ENCODE data around the gene SDK1.

Gene SDK1

GRCh38 chr7:4040109-4040928 is 739.3 kb downstream of the SDK1 start:
- TF ChIP-seq, protein P1, sequence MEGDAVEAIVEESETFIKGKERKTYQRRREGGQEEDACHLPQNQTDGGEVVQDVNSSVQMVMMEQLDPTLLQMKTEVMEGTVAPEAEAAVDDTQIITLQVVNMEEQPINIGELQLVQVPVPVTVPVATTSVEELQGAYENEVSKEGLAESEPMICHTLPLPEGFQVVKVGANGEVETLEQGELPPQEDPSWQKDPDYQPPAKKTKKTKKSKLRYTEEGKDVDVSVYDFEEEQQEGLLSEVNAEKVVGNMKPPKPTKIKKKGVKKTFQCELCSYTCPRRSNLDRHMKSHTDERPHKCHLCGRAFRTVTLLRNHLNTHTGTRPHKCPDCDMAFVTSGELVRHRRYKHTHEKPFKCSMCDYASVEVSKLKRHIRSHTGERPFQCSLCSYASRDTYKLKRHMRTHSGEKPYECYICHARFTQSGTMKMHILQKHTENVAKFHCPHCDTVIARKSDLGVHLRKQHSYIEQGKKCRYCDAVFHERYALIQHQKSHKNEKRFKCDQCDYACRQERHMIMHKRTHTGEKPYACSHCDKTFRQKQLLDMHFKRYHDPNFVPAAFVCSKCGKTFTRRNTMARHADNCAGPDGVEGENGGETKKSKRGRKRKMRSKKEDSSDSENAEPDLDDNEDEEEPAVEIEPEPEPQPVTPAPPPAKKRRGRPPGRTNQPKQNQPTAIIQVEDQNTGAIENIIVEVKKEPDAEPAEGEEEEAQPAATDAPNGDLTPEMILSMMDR (IDR thresholded peaks at IDR 0.05; ENCODE audit: extremely low read depth, insufficient read depth, missing control alignments) = no peak
- DNase-seq (ENCODE audit: low spot score) = no peak
- in situ Hi-C loops (cut with MboI; ENCODE audit: low pct_unique_long_range_greater_than_20kb, low sequenced_read_pairs, unreplicated experiment) = no loop called here

DNA sequence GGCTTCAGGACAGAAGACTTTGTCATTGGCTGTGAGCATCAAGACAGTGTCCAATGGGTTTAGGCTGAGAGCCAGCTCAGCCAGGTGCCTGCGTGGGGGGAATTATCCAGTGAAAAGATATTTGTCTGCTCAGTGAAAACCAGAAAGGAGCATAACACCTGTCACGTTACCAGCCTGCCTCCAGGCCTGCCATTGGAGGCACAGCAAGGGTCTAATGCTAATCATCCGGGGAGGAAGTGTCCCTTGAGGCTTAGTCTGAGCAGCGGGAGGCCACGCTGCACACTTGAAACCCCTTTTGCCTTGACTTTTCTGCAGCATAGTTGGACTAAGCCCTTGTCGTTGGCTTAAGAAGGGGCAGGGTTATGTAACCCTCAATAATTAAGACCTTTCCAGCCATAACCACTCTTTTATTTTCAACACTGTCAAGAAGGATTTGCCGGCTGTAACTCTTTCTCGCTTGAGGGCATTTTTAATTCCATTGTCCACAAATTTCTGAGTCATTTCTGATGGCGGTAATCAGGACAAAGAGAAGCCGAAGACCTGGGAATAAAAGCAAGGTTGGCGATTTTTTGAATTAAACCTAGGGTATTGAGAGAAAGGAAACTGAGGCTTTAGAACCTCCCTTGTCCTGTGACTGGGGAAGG is 741.5 kb downstream of the SDK1 start:
- DNase-seq (ENCODE audit: low spot score) = no peak
- TF ChIP-seq, protein P1 (IDR thresholded peaks at IDR 0.05; ENCODE audit: extremely low read depth, insufficient read depth, missing control alignments) = no peak
- in situ Hi-C loops (cut with MboI; ENCODE audit: low pct_unique_long_range_greater_than_20kb, low sequenced_read_pairs, unreplicated experiment) = no loop called here

GRCh38 chr7:4043988-4044387 is 742.9 kb downstream of the SDK1 start:
- DNase-seq (ENCODE audit: low spot score) = no peak
- in situ Hi-C loops (cut with MboI; ENCODE audit: low pct_unique_long_range_greater_than_20kb, low sequenced_read_pairs, unreplicated experiment) = no loop called here
- TF ChIP-seq, protein P1 (IDR thresholded peaks at IDR 0.05; ENCODE audit: extremely low read depth, insufficient read depth, missing control alignments) = no peak

GRCh38 chr7:4045450-4045849 is 744.4 kb downstream of the SDK1 start:
- no peak for DNase-seq (ENCODE audit: low spot score)
- TF ChIP-seq, protein P1 (IDR thresholded peaks at IDR 0.05; ENCODE audit: extremely low read depth, insufficient read depth, missing control alignments) = no peak
- in situ Hi-C loops (cut with MboI; ENCODE audit: low pct_unique_long_range_greater_than_20kb, low sequenced_read_pairs, unreplicated experiment) = no loop called here

DNA sequence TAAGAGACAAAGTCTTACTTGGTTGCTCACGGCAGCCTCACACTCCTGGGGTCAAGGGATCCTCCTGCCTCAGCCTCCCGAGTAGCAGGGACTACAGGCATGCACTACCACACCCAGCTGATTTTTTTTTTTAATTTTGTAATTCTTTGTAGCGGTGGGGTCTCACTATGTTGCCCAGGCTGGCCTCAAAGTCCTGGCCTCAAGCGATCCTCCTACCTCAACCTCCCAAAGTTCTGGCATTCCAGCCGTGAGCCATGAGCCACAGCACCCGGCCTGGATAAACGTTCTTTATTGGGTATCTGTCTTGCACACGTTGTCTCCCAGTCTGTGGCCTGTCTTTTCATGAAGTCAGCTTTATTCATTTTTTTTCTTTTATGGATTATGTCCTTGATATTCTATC is 744.9 kb downstream of the SDK1 start:
- in situ Hi-C loops (cut with MboI; ENCODE audit: low pct_unique_long_range_greater_than_20kb, low sequenced_read_pairs, unreplicated experiment) = no loop called here
- TF ChIP-seq, protein P1 (IDR thresholded peaks at IDR 0.05; ENCODE audit: extremely low read depth, insufficient read depth, missing control alignments) = no peak
- DNase-seq (ENCODE audit: low spot score) = no peak

DNA sequence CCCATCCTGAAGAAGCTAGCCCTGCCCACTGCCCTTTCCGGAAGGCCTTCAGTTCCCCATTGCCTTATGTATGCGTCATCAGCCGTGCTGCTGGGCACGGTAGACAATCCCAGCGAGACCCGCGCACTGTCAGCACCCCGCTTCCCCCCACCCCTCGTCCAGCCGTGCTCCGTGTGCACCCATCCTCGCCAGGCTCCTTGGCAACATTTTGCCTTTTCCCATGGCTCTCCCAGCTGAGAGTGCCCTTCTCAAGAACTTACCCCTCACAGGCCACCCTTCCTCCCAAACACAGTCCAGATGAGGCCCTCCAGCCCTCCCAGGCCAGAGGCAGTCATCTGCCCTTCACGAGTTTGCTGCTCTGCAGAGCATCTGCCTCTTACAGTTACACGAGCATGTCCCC is 747.3 kb downstream of the SDK1 start:
- TF ChIP-seq, protein P1 (IDR thresholded peaks at IDR 0.05; ENCODE audit: extremely low read depth, insufficient read depth, missing control alignments) = no peak
- DNase-seq (ENCODE audit: low spot score) = no peak
- in situ Hi-C loops (cut with MboI; ENCODE audit: low pct_unique_long_range_greater_than_20kb, low sequenced_read_pairs, unreplicated experiment) = no loop called here
